ENCODE results near the gene CPOX. TPM values are rescaled to one million over a fixed set of nuclear protein-coding genes. Genes with fewer than 3 reads are reported as not detected.

The CPOX gene
- total RNA-seq, 1 donor: 22.1 TPM

- no peak overlapping the region for H2AFZ ChIP-seq (ENCODE audit: low read length)
- no peaks in the 10 kb centered on the region for H4K20me1 ChIP-seq (ENCODE audit: insufficient read depth, low read length)
- no peak for TF ChIP-seq CTCF (IDR thresholded peaks at IDR 0.05; ENCODE audit: extremely low read depth, low read depth, low read length)
- no peak overlapping the region for H3K4me3 ChIP-seq (ENCODE audit: insufficient read depth, low read length)
- no peaks in the 10 kb centered on the region for H3K4me1 ChIP-seq (ENCODE audit: insufficient read depth, low read length)
- H3K79me2 ChIP-seq (ENCODE audit: insufficient read depth, low read length): no peaks in the 10 kb centered on the region
- H3K27ac ChIP-seq (ENCODE audit: low read depth, low read length): no peak overlapping the region
- DNase-seq (ENCODE audit: insufficient read length, low spot score, missing footprints): no peak
- no peaks in the 10 kb centered on the region for H3K9me3 ChIP-seq (ENCODE audit: low read depth, low read length)
- H3K36me3 ChIP-seq (ENCODE audit: insufficient read depth, low read length): no peaks in the 10 kb centered on the region
- peaks cover 8% of the 10 kb centered on the region for H3K27me3 ChIP-seq (ENCODE audit: insufficient read depth, low read length)
- H3K4me2 ChIP-seq (ENCODE audit: insufficient read depth, low read length): no peak overlapping the region
Observed at GRCh38 chr3:98541695-98542094, 51.7 kb downstream of the CPOX start.

- H3K79me2 ChIP-seq (ENCODE audit: insufficient read depth, low read length): no peaks in the 10 kb centered on the region
- no peak overlapping the region for H3K27ac ChIP-seq (ENCODE audit: low read depth, low read length)
- H3K4me1 ChIP-seq (ENCODE audit: insufficient read depth, low read length): no peaks in the 10 kb centered on the region
- no peaks in the 10 kb centered on the region for H4K20me1 ChIP-seq (ENCODE audit: insufficient read depth, low read length)
- H3K27me3 ChIP-seq (ENCODE audit: insufficient read depth, low read length): peaks cover 8% of the 10 kb centered on the region
- no peak for DNase-seq (ENCODE audit: insufficient read length, low spot score, missing footprints)
- no peak overlapping the region for H3K4me3 ChIP-seq (ENCODE audit: insufficient read depth, low read length)
- no peak overlapping the region for H3K4me2 ChIP-seq (ENCODE audit: insufficient read depth, low read length)
- H3K36me3 ChIP-seq (ENCODE audit: insufficient read depth, low read length): no peaks in the 10 kb centered on the region
- TF ChIP-seq CTCF (IDR thresholded peaks at IDR 0.05; ENCODE audit: extremely low read depth, low read depth, low read length): no peak
- H2AFZ ChIP-seq (ENCODE audit: low read length): no peak overlapping the region
- H3K9me3 ChIP-seq (ENCODE audit: low read depth, low read length): no peaks in the 10 kb centered on the region
Observed at GRCh38 chr3:98540346-98540745, 53.1 kb downstream of the CPOX start.

GRCh38 chr3:98536456-98537017 is 56.9 kb downstream of the CPOX start:
- no peaks in the 10 kb centered on the region for H3K36me3 ChIP-seq (ENCODE audit: insufficient read depth, low read length)
- no peak for TF ChIP-seq CTCF (IDR thresholded peaks at IDR 0.05; ENCODE audit: extremely low read depth, low read depth, low read length)

GRCh38 chr3:98534734-98535133 is 58.7 kb downstream of the CPOX start:
- peaks cover 5% of the 10 kb centered on the region for H3K27me3 ChIP-seq (ENCODE audit: insufficient read depth, low read length)

More at GRCh38 chr3:98536456-98537017, 56.9 kb downstream of the CPOX start:
- Histone ChIP-seq H4K20me1 (ENCODE audit: insufficient read depth, low read length) (no peaks in the 10 kb centered on the region), H3K9me3 (ENCODE audit: low read depth, low read length) (no peaks in the 10 kb centered on the region), H3K27me3 (ENCODE audit: insufficient read depth, low read length) (peaks cover 5% of the 10 kb centered on the region), H3K4me1 (ENCODE audit: insufficient read depth, low read length) (no peaks in the 10 kb centered on the region), H3K4me2 (ENCODE audit: insufficient read depth, low read length) (no peak overlapping the region), H3K27ac (ENCODE audit: low read depth, low read length) (no peak overlapping the region), H2AFZ (ENCODE audit: low read length) (no peak overlapping the region), H3K79me2 (ENCODE audit: insufficient read depth, low read length) (no peaks in the 10 kb centered on the region), H3K4me3 (ENCODE audit: insufficient read depth, low read length) (no peak overlapping the region)
- no peak for DNase-seq (ENCODE audit: insufficient read length, low spot score, missing footprints)

More at GRCh38 chr3:98534734-98535133, 58.7 kb downstream of the CPOX start:
- Histone ChIP-seq H3K27ac (ENCODE audit: low read depth, low read length) (no peak overlapping the region), H3K4me3 (ENCODE audit: insufficient read depth, low read length) (no peak overlapping the region), H2AFZ (ENCODE audit: low read length) (no peak overlapping the region), H3K9me3 (ENCODE audit: low read depth, low read length) (no peaks in the 10 kb centered on the region), H3K4me2 (ENCODE audit: insufficient read depth, low read length) (no peak overlapping the region), H3K4me1 (ENCODE audit: insufficient read depth, low read length) (no peaks in the 10 kb centered on the region), H3K36me3 (ENCODE audit: insufficient read depth, low read length) (no peaks in the 10 kb centered on the region), H4K20me1 (ENCODE audit: insufficient read depth, low read length) (no peaks in the 10 kb centered on the region), H3K79me2 (ENCODE audit: insufficient read depth, low read length) (no peaks in the 10 kb centered on the region)
- DNase-seq (ENCODE audit: insufficient read length, low spot score, missing footprints): no peak
- no peak for TF ChIP-seq CTCF (IDR thresholded peaks at IDR 0.05; ENCODE audit: extremely low read depth, low read depth, low read length)

All from osteoblast (primary cell).